ENCODE results near the gene GPNMB. TPM values are rescaled to one million over a fixed set of nuclear protein-coding genes. Genes with fewer than 3 reads are reported as not detected.
A peak's percentile ranks its signal among the peaks of the same experiment; 100 is the strongest.

Gene GPNMB
- total and polyA plus RNA-seq, 11 donors: 97.5 to 561 (median 228) TPM

DNA sequence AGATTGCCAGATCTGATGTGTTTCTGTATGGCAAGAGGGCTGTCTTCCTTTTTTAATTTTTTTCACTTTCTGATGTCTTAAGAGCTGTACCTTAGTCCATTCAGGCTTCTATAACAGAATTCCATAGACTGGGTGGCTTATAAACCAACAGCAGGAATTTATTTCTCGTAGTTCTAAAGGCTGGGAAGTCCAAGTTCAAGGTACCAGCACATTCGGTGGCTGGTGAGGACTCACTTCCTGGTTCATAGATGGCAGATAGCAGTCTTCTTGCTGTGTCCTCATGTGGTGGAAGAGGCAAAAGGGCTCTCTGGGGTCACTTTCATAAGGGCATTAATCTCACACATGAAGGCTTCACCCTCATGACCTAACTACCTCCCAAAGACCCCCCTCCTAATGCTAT, 20.8 kb downstream of the GPNMB start:
- no peak for ATAC-seq
- intact Hi-C loops (cut with DNase I): loop anchor here in 2 of 10 donors (5.0 to 10.0 kb wide), 2 partner anchors 173 to 190 kb away; no protein-coding TSS in a partner anchor
- Histone ChIP-seq H3K9me3 (no peaks in the 10 kb centered on the region), H3K4me3 (no peak overlapping the region), H3K27me3 (no peaks in the 10 kb centered on the region), H3K36me3 (peaks cover 0 to 94% (median 27%) of the 10 kb centered on the region in 9 donors), H3K4me1 (peaks cover 0 to 5% (median 0%) of the 10 kb centered on the region in 12 donors), H3K27ac (no peak overlapping the region)
- no peak for TF ChIP-seq POLR2A (IDR thresholded peaks at IDR 0.05)
- TF ChIP-seq, protein P1, sequence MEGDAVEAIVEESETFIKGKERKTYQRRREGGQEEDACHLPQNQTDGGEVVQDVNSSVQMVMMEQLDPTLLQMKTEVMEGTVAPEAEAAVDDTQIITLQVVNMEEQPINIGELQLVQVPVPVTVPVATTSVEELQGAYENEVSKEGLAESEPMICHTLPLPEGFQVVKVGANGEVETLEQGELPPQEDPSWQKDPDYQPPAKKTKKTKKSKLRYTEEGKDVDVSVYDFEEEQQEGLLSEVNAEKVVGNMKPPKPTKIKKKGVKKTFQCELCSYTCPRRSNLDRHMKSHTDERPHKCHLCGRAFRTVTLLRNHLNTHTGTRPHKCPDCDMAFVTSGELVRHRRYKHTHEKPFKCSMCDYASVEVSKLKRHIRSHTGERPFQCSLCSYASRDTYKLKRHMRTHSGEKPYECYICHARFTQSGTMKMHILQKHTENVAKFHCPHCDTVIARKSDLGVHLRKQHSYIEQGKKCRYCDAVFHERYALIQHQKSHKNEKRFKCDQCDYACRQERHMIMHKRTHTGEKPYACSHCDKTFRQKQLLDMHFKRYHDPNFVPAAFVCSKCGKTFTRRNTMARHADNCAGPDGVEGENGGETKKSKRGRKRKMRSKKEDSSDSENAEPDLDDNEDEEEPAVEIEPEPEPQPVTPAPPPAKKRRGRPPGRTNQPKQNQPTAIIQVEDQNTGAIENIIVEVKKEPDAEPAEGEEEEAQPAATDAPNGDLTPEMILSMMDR (IDR thresholded peaks at IDR 0.05): no peak
- WGBS, 4 donors: 79 to 92% (median 89%) methylated on average over 2 of the region's 2 CpGs
- no peak for DNase-seq

DNA sequence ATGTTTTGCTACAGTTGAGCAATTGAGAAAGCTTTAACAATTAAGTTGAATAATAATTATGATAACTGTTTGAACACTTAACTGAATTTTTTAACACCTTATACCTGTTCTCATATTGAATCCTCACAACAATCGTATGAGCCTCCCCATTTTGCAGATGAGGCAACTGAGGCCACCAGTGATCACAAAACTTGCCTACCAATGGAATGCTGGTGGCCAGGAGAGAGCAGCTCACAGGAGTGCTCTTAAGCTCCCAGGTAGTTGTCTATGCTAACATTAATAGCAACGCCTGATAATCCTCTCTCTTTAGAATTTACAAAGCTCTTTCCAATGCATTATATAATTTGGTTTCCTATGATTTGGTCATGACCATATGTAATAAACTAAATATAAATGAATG, 21.6 kb downstream of the GPNMB start:
- no peak for DNase-seq
- no peak overlapping the region for H3K4me3 ChIP-seq
- intact Hi-C loops (cut with DNase I): loop anchor here in 2 of 10 donors (5.0 to 10.0 kb wide), 2 partner anchors 173 to 189 kb away; no protein-coding TSS in a partner anchor
- TF ChIP-seq, protein P1 (IDR thresholded peaks at IDR 0.05): no peak
- TF ChIP-seq POLR2A (IDR thresholded peaks at IDR 0.05): no peak
- H3K9me3 ChIP-seq: no peaks in the 10 kb centered on the region
- peaks cover 0 to 6% (median 0%) of the 10 kb centered on the region in 12 donors for H3K4me1 ChIP-seq
- H3K27me3 ChIP-seq: no peaks in the 10 kb centered on the region
- whole genome bisulfite sequencing, 4 donors: 91 to 97% (median 94%) methylated on average over 2 of the region's 2 CpGs
- H3K27ac ChIP-seq: no peak overlapping the region
- peaks cover 0 to 93% (median 27%) of the 10 kb centered on the region in 9 donors for H3K36me3 ChIP-seq
- no peak for ATAC-seq

DNA sequence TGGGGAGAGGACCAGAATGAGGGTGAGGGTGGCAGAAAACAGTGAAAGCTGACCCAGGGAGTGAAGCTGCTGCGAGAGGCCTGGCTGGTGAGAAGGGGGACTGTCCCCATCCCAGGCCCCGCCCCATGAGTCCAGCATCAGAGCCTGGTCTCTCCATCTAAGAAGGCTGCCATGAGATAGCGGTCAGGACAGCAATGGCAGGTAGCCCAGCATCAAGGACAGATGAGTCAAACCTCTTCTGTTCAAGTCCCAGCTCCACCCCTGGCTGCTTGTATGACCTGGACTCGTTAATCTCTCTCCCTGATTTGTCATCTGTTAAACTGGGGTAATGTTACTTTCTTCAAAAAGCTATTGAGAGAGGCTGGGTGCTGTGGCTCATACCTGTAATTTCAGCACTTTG, 22.2 kb downstream of the GPNMB start:
- no peak overlapping the region for H3K4me3 ChIP-seq
- peak; percentile 51 to 78 (median 68) for ATAC-seq
- H3K36me3 ChIP-seq: peaks cover 0 to 93% (median 25%) of the 10 kb centered on the region in 9 donors
- H3K9me3 ChIP-seq: no peaks in the 10 kb centered on the region
- H3K27ac ChIP-seq: no peak overlapping the region
- TF ChIP-seq POLR2A (IDR thresholded peaks at IDR 0.05): no peak
- TF ChIP-seq, protein P1 (IDR thresholded peaks at IDR 0.05): no peak
- WGBS, 4 donors: 57 to 74% (median 63%) methylated on average over 4 of the region's 4 CpGs
- H3K4me1 ChIP-seq: peaks cover 0 to 9% (median 0%) of the 10 kb centered on the region in 12 donors
- no peaks in the 10 kb centered on the region for H3K27me3 ChIP-seq
- intact Hi-C loops (cut with DNase I): loop anchor here in 2 of 10 donors (5.0 to 10.0 kb wide), 2 partner anchors 174 to 189 kb away; no protein-coding TSS in a partner anchor
- DNase-seq: peak in 3 of 5 donors; percentile 25 to 56 (median 43)

DNA sequence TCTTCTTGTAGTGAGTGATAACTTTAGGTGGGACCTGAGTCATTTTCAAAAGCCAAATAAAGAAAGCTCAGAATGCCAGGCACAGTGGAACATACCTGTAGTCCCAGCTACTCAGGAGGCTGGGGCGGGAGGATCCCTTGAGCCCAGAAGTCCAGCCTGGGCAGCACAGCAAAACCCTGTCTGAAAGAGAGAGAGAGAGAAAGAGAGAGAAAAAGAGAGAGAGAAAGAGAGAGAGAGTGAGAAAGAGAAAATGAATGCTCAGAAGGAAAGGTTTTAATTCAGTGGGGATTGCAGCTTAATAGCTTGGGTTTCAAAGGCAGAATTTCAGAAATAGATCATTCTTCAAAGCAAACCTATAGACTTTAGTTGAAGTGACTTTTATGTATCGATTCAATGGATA, 25.7 kb downstream of the GPNMB start:
- Histone ChIP-seq H3K4me1 (peaks cover 0 to 9% (median 0%) of the 10 kb centered on the region in 12 donors), H3K27ac (no peak overlapping the region), H3K9me3 (no peaks in the 10 kb centered on the region), H3K27me3 (no peaks in the 10 kb centered on the region), H3K4me3 (no peak overlapping the region), H3K36me3 (peaks cover 0 to 91% (median 19%) of the 10 kb centered on the region in 9 donors)
- DNase-seq: no peak
- 86 to 97% (median 93%) methylated on average over 2 of the region's 2 CpGs for WGBS, 4 donors
- no peak for TF ChIP-seq POLR2A (IDR thresholded peaks at IDR 0.05)
- TF ChIP-seq, protein P1 (IDR thresholded peaks at IDR 0.05): no peak
- intact Hi-C loops (cut with DNase I): loop anchor here in 6 of 10 donors (2.0 to 10.0 kb wide), 4 partner anchors 190 to 443 kb away; partner anchors contain the start of gene STK31 (in 2 of the 6)
- no peak for ATAC-seq

Measured in heart left ventricle (tissue), 16 donors.